ENCODE measurements around the gene ARL8A.
"Not testable (repeated sequence)": the region's sequence is repeated elsewhere in the genome, so short reads cannot be mapped to it uniquely, and the experiment has no call there.

The ARL8A gene

GRCh38 chr1:202170726-202171125 lies 26.2 kb upstream of the ARL8A start:
- no peak for DNase-seq (ENCODE audit: extremely low read depth, low read depth)
- TF ChIP-seq CTCF (IDR thresholded peaks at IDR 0.05; ENCODE audit: low read depth, low read length): no peak

- DNase-seq (ENCODE audit: extremely low read depth, low read depth): no peak
- TF ChIP-seq CTCF (IDR thresholded peaks at IDR 0.05; ENCODE audit: low read depth, low read length): no peak
These were observed 24.3 kb upstream of the ARL8A start for GRCh38 chr1:202168861-202169260.

- TF ChIP-seq CTCF (IDR thresholded peaks at IDR 0.05; ENCODE audit: low read depth, low read length): no peak
- DNase-seq (ENCODE audit: extremely low read depth, low read depth): peak; percentile 28
These were observed 23.3 kb upstream of the ARL8A start for GRCh38 chr1:202167708-202168415.

- not testable (repeated sequence) for DNase-seq (ENCODE audit: extremely low read depth, low read depth)
These were observed 22.5 kb upstream of the ARL8A start for GRCh38 chr1:202167054-202167453.

GRCh38 chr1:202165942-202166843 lies 21.7 kb upstream of the ARL8A start:
- no peak for DNase-seq (ENCODE audit: extremely low read depth, low read depth)
- TF ChIP-seq CTCF (IDR thresholded peaks at IDR 0.05; ENCODE audit: low read depth, low read length): no peak

GRCh38 chr1:202165267-202165941 lies 20.9 kb upstream of the ARL8A start:
- no peak for TF ChIP-seq CTCF (IDR thresholded peaks at IDR 0.05; ENCODE audit: low read depth, low read length)
- no peak for DNase-seq (ENCODE audit: extremely low read depth, low read depth)

- TF ChIP-seq CTCF (IDR thresholded peaks at IDR 0.05; ENCODE audit: low read depth, low read length): no peak
- no peak for DNase-seq (ENCODE audit: extremely low read depth, low read depth)
These were observed 19.9 kb upstream of the ARL8A start for GRCh38 chr1:202164271-202165037.

Data from AG09319 (cell line).